Retinal pigment epithelial cell (primary cell): ENCODE results near the gene CAB39L.

Source experiments
- DNase-seq: peaks from one replicate; pipeline ENCODE4 v3.0.0-alpha.2; 2010; ENCODE audit warnings: low read depth
- H3K4me3 ChIP-seq: 2 replicates; pipeline ENCODE4 v1.5.1; 2011; ENCODE audit warnings: mild to moderate bottlenecking, low read length, control low read depth, moderate library complexity
- TF ChIP-seq, protein P1 (sequence below): conservative IDR thresholded peaks from 2 replicates; pipeline ENCODE4 v1.5.1; 2011; ENCODE audit warnings: low read depth, low read length, control low read depth, inconsistent platforms

The CAB39L gene

DNA sequence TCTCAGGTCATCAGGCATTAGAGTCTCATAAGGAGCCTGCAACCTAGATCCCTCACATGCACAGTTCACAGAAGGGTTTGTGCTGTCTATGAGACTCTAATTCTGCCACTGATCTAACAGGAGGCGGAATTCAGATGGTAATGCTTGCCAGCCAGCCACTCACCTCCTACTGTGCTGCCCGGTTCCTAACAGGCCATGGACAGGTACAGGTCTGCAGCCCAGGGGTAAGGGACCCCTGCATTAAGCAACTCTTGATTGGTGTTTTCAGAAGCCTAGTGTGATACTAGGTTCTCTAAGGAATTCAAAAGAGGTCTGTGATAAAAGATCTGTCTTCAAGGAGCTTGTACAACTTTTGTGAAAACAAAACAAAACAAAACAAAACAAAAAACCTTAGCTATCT, 31.1 kb downstream of the CAB39L start:
- no peak overlapping the region for H3K4me3 ChIP-seq
- DNase-seq: no peak
- TF ChIP-seq, protein P1, sequence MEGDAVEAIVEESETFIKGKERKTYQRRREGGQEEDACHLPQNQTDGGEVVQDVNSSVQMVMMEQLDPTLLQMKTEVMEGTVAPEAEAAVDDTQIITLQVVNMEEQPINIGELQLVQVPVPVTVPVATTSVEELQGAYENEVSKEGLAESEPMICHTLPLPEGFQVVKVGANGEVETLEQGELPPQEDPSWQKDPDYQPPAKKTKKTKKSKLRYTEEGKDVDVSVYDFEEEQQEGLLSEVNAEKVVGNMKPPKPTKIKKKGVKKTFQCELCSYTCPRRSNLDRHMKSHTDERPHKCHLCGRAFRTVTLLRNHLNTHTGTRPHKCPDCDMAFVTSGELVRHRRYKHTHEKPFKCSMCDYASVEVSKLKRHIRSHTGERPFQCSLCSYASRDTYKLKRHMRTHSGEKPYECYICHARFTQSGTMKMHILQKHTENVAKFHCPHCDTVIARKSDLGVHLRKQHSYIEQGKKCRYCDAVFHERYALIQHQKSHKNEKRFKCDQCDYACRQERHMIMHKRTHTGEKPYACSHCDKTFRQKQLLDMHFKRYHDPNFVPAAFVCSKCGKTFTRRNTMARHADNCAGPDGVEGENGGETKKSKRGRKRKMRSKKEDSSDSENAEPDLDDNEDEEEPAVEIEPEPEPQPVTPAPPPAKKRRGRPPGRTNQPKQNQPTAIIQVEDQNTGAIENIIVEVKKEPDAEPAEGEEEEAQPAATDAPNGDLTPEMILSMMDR: no peak

DNA sequence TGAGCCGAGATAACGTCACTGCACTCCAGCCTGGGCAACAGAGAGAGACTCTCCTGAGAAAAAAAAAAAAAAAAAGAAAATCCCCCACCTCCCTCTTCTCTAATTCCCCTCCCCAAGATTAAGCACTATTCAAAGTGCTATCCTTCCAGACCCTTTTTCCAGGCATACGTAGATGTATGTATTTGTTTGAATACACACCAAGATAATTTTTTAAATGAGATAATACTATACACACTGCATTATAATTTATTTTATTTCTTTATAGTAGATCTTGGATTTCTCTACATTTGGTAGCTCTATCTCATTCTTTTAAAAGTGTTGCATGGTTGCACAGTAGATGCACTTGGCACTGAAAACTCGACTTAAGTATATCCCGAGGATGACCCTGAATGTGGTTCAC, 32.5 kb downstream of the CAB39L start:
- TF ChIP-seq, protein P1: no peak
- H3K4me3 ChIP-seq: no peak overlapping the region
- no peak for DNase-seq

DNA sequence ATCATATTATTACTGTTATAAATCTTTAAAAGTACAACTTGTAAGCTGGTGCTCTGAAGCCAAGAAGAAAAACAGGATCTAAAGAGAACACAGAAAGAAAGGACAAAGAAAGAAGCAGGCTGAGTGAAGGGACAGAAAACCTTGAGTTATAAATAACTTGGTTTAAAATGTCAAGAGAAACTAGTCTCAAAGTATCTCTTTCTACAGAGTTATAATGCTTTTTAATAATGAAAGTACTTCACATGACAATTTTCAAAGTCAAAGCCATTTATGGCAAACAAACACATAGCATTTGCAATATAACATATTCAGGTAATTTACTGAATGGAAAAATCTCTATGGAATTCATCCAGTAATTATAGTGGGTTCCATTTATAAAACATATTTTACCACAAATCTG, 33.4 kb downstream of the CAB39L start:
- no peak overlapping the region for H3K4me3 ChIP-seq
- no peak for DNase-seq
- TF ChIP-seq, protein P1: no peak

DNA sequence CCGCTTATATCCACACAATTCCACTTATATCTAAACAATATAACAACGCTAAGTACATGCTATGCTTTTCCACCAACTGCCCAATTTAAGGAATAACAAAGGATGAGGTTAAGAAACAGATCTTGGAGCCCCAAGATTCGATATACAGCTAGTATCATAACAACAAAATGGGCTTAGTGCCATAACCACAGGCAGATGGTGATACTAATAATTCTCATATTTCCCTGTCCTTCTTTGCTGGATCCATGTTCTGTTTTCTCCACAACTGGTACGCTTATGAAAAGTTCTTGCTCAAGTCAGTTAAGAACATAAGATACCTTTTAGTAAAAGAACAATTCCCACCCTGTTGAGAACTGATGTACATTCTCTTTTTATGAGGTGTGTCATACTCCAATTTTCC, 33.9 kb downstream of the CAB39L start:
- no peak overlapping the region for H3K4me3 ChIP-seq
- TF ChIP-seq, protein P1: no peak
- DNase-seq: no peak

- no peak for DNase-seq
- no peak overlapping the region for H3K4me3 ChIP-seq
- TF ChIP-seq, protein P1: no peak
Measured at GRCh38 chr13:49409008-49409407, 34.9 kb downstream of the CAB39L start.

DNA sequence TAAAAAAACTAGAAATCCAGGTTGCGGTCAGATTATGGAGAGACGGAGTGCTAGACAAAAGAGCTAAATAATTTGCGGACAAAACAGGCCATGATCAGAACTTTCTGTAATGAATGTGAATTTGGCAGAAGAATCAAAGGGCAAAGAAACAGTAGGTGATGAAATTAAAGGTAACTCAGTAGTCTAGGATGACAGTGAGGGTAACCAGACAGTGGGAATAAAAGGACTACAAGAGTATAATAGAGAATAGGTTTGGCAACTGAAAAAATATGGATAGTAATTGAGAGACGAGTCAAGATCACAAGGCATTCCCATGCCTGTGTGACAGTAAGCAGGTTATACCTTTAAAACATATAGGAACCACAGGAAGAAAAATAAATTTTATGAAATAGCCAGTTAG, 35.9 kb downstream of the CAB39L start:
- TF ChIP-seq, protein P1: no peak
- DNase-seq: no peak

GRCh38 chr13:49407068-49407467, 36.8 kb downstream of the CAB39L start:
- DNase-seq: no peak
- H3K4me3 ChIP-seq: no peak overlapping the region
- TF ChIP-seq, protein P1: no peak

More for the DNA sequence above, 35.9 kb downstream of the CAB39L start:
- no peak overlapping the region for H3K4me3 ChIP-seq
